NT2/D1 (cell line): Measurements from ENCODE around the gene MAML2.

ENCODE experiments used
- DNase-seq: peaks from one replicate; pipeline ENCODE4 v3.0.0-alpha.2; 2011; ENCODE audit warnings: low read depth, low spot score
- H3K27me3 ChIP-seq: 2 replicates; pipeline ENCODE4 v1.6.0; 2011; ENCODE audit warnings: mild to moderate bottlenecking; ENCODE audit not compliant: insufficient read length, insufficient read depth
- H3K36me3 ChIP-seq: 2 replicates; pipeline ENCODE4 v1.6.1; 2011; ENCODE audit warnings: mild to moderate bottlenecking, low read length, mixed read lengths; ENCODE audit not compliant: insufficient read depth, insufficient read length
- H3K4me1 ChIP-seq: 2 replicates; pipeline ENCODE4 v1.5.1; 2011; ENCODE audit not compliant: insufficient read depth, insufficient read length
- H3K4me3 ChIP-seq: 2 replicates; pipeline ENCODE4 v1.5.1; 2011; ENCODE audit warnings: low read depth; ENCODE audit not compliant: insufficient read length
- H3K9ac ChIP-seq: 2 replicates; pipeline ENCODE4 v1.6.0; 2011; ENCODE audit warnings: low read depth; ENCODE audit not compliant: insufficient read length
- H3K9me3 ChIP-seq: 2 replicates; pipeline ENCODE4 v1.5.1; 2011; ENCODE audit warnings: mild to moderate bottlenecking, low read length; ENCODE audit not compliant: insufficient read depth
- SUZ12 ChIP-seq: IDR thresholded peaks from 2 replicates; pipeline ENCODE4 v1.6.1; 2011; ENCODE audit not compliant: insufficient read length, insufficient read depth; ENCODE audit errors: extremely low read depth
- YY1 ChIP-seq: IDR thresholded peaks from 2 replicates; pipeline ENCODE4 v1.6.1; 2011; ENCODE audit not compliant: insufficient read length, insufficient read depth
- ZNF274 ChIP-seq: IDR thresholded peaks from 2 replicates; pipeline ENCODE4 v1.6.1; 2011; ENCODE audit warnings: mild to moderate bottlenecking, low read depth, low read length

The MAML2 gene

DNA sequence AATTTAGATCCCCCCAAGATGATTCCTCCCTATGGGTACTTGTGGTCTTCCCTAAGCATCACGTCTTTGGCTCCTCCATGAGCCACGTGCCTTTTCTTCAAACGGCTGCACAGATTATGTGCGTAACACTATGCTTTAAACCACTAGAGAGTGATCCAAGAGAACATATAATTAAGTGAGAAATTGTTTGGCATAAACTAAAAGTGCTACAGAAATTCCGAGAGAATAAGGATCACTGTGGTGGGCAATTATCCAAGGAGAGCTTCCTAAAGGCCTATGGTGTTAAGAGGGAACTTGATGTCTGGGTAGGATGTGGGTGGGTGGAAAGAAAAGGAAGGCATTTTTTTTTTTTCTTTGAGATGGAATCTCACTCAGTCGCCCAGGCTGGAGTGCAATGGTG lies 110.9 kb downstream of the MAML2 start:
- Histone ChIP-seq H3K27me3 (no peaks in the 10 kb centered on the region), H3K4me3 (no peak overlapping the region), H3K9ac (no peak overlapping the region), H3K36me3 (no peaks in the 10 kb centered on the region), H3K4me1 (no peaks in the 10 kb centered on the region), H3K9me3 (no peaks in the 10 kb centered on the region)
- DNase-seq = no peak
- TF ChIP-seq ZNF274 (no peak), SUZ12 (no peak), YY1 (no peak)

GRCh38 chr11:96230686-96231085 lies 112.3 kb downstream of the MAML2 start:
- no peaks in the 10 kb centered on the region for H3K36me3 ChIP-seq
- no peaks in the 10 kb centered on the region for H3K27me3 ChIP-seq
- H3K4me3 ChIP-seq = no peak overlapping the region
- no peak overlapping the region for H3K9ac ChIP-seq
- no peak for DNase-seq
- no peaks in the 10 kb centered on the region for H3K9me3 ChIP-seq
- no peaks in the 10 kb centered on the region for H3K4me1 ChIP-seq
- no peak for TF ChIP-seq SUZ12
- TF ChIP-seq ZNF274 = no peak
- TF ChIP-seq YY1 = no peak

- H3K4me3 ChIP-seq = no peak overlapping the region
- DNase-seq = no peak
- TF ChIP-seq YY1 (no peak), SUZ12 (no peak), ZNF274 (no peak)
- no peaks in the 10 kb centered on the region for H3K9me3 ChIP-seq
- H3K36me3 ChIP-seq = no peaks in the 10 kb centered on the region
- H3K4me1 ChIP-seq = no peaks in the 10 kb centered on the region
- no peak overlapping the region for H3K9ac ChIP-seq
- no peaks in the 10 kb centered on the region for H3K27me3 ChIP-seq
Observed at GRCh38 chr11:96229354-96229977, 113.5 kb downstream of the MAML2 start.

- Histone ChIP-seq H3K9me3 (no peaks in the 10 kb centered on the region), H3K36me3 (no peaks in the 10 kb centered on the region), H3K27me3 (no peaks in the 10 kb centered on the region), H3K9ac (no peak overlapping the region), H3K4me3 (no peak overlapping the region), H3K4me1 (no peaks in the 10 kb centered on the region)
- DNase-seq = no peak
- TF ChIP-seq SUZ12 (no peak), ZNF274 (no peak), YY1 (no peak)
Observed at GRCh38 chr11:96228910-96229309, 114.1 kb downstream of the MAML2 start.

GRCh38 chr11:96228473-96228891 lies 114.5 kb downstream of the MAML2 start:
- Histone ChIP-seq H3K4me1 (no peaks in the 10 kb centered on the region), H3K9ac (no peak overlapping the region), H3K9me3 (no peaks in the 10 kb centered on the region), H3K4me3 (no peak overlapping the region), H3K36me3 (no peaks in the 10 kb centered on the region), H3K27me3 (no peaks in the 10 kb centered on the region)
- TF ChIP-seq YY1 = no peak
- no peak for TF ChIP-seq SUZ12
- TF ChIP-seq ZNF274 = no peak
- DNase-seq = no peak

DNA sequence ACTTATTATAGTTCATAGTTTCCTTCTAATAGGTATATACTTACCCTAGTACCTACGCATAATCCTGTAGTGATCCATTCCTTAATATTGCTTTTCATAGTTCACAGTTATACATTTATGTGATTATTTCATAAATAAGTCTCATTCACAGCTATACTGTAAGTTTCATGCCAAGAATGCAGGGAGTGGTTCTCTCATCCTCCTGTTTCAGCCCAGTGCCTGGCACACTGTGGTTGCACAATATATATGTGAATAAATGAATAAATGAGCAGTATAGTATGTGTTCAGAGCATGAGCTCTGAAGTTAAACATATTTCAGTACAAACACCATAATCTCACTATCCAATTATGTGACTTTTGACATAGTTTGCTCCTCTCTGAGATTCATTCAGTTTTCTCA lies 115.8 kb downstream of the MAML2 start:
- Histone ChIP-seq H3K4me1 (no peaks in the 10 kb centered on the region), H3K9me3 (no peaks in the 10 kb centered on the region), H3K36me3 (no peaks in the 10 kb centered on the region), H3K9ac (no peak overlapping the region), H3K4me3 (no peak overlapping the region), H3K27me3 (no peaks in the 10 kb centered on the region)
- no peak for DNase-seq
- no peak for TF ChIP-seq YY1
- no peak for TF ChIP-seq ZNF274
- no peak for TF ChIP-seq SUZ12

- Histone ChIP-seq H3K4me1 (no peaks in the 10 kb centered on the region), H3K36me3 (no peaks in the 10 kb centered on the region), H3K4me3 (no peak overlapping the region), H3K27me3 (no peaks in the 10 kb centered on the region), H3K9me3 (no peaks in the 10 kb centered on the region), H3K9ac (no peak overlapping the region)
- no peak for DNase-seq
- TF ChIP-seq SUZ12 (no peak), YY1 (no peak), ZNF274 (no peak)
Observed at GRCh38 chr11:96223083-96223482, 119.9 kb downstream of the MAML2 start.

GRCh38 chr11:96222102-96222501 lies 120.9 kb downstream of the MAML2 start:
- no peaks in the 10 kb centered on the region for H3K36me3 ChIP-seq
- TF ChIP-seq SUZ12 = no peak

More at GRCh38 chr11:96222102-96222501, 120.9 kb downstream of the MAML2 start:
- H3K9me3 ChIP-seq = no peaks in the 10 kb centered on the region
- H3K9ac ChIP-seq = no peak overlapping the region
- no peaks in the 10 kb centered on the region for H3K4me1 ChIP-seq
- DNase-seq = no peak
- no peaks in the 10 kb centered on the region for H3K27me3 ChIP-seq
- no peak overlapping the region for H3K4me3 ChIP-seq
